ENCODE results near the gene CNTNAP2.

GRCh38 chr7:146074195-146074765, 42.3 kb upstream of the CNTNAP2 start:
- TF ChIP-seq EZH2 (IDR thresholded peaks at IDR 0.05) (no peak), POLR2AphosphoS5 (IDR thresholded peaks at IDR 0.05; ENCODE audit: borderline replicate concordance, low read depth, low read length) (no peak)
